T-helper 1 cell (primary cell): ENCODE data around the gene SCUBE1.
"Not testable (repeated sequence)": the region's sequence is repeated elsewhere in the genome, so short reads cannot be mapped to it uniquely, and the experiment has no call there.

Experiments used
- DNase-seq, 5 donors: peaks; one replicate each; pipeline ENCODE4 v3.0.0-alpha.2; 2012 to 2020

The SCUBE1 gene

DNA sequence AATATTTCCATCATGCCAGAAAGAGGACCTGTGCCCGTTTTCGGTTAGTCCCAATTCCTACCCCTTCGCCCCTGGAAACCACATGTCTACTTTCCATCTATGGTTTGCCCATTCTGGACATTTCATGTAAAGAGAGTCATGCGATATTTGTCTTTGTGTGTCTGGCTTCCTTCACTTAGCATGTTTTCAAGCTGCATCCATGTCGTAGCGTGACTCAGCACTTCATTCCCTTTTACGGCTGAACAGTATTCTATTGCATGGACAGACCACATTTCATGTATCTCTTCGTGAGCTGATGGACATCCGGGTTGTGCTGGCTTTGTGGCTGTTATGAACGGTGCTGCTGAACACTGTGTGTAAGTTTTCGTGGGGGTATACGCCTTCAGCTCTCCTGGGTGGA is 43.4 kb downstream of the SCUBE1 start:
- no peak for DNase-seq

DNA sequence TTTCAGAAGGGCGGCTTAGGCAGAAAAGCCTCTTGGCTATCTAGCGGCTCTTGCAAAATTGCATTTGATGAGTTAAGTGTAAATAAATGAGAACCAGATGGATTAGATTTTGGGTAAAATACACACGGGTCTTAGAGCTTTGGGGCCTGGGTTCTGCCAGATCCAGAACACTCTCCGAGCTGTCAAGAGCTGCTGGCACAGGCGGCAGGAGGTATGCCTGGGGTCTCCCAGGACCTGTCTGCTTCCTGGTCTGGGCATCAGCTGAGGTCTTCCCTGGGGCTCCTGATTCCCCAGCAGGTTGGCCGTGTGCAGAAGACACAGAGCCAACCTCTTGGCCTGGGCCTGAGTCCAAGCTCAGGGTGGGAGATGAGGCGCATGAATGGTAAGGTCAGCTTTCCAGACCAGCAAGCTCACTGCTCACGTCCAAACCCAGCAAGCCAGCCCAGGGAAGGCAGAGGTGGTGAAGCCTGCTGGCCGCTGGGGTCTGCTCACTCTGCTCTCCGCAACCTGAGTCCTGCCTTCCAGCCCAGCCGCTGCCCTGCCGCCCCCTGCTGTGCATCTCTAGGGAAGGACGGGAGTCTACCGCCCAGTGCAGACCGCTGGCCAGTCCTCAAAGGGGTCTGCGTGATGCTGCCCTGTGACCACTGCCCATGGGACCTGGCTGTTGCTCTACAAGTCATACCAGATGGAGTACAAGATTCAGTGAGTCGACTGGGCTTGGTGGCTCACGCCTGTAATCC is 44.9 kb downstream of the SCUBE1 start:
- DNase-seq = no peak

DNA sequence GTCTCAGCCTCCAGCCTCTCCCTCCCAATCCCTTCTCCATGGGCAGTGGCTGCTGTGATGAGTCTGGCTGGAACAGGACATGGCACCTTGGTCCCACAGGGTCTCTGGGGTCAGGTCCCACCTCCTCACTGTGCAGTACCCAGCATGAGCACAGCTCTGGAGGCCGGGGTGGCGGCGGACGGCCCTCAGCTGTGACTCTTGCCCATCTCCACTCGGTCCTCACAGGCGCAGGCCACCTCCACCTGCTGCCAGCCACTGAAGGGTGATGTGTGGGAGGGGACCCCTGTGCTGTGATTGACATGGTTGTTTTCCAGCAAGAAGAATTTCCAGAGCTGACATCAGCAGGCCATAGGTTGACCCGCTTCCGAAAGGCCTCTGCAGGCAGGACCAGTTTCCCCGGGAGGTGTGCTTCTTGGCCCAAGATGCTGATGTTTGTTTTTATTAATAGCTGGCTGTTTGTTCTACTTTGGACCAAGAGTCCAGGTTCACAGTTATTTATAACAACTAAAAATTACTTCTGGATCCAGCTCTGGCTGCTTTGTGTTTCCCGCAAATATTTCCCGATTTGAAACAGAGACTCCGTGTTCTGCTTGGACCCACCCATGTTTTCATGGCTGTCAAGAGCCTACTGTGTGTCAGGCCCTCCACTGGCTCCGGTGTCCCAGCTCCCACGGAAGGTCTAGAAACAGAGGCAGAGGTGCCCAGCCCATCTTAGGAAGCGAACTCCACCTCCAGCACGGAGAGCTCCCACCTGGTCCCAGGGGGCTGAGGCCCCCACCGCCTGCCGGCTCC is 45.7 kb downstream of the SCUBE1 start:
- DNase-seq = no peak

DNA sequence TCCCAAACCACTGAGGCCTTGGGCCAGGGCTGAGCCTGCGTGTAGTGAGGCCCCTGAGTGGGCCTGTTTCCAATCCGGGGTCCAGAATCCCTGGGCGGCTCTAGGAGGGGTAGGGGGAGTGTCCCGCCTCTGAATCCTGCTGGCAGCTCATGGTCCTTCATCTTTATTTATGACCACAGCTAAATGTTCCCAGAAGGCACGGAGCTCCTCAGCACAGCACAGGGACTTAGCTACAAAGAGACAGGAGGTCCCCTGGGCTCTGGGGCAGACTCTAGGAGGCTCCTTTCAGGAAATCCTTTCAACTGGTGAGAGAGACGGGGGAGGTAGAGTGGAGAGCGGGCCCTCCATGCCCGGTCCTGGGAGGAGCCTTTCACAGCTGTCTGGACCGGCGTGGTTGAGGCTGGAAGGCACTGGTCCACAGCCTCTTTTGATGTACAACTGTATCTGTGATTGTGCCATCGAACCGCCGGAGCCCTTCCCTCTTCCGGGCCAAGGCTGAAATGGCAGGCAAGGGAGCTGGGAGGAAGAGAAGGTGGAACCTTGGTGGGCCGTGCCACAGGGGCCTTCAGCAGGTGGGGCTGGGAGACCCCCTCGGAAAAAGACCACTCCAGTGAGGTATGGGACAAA is 46.8 kb downstream of the SCUBE1 start:
- DNase-seq = no peak

DNA sequence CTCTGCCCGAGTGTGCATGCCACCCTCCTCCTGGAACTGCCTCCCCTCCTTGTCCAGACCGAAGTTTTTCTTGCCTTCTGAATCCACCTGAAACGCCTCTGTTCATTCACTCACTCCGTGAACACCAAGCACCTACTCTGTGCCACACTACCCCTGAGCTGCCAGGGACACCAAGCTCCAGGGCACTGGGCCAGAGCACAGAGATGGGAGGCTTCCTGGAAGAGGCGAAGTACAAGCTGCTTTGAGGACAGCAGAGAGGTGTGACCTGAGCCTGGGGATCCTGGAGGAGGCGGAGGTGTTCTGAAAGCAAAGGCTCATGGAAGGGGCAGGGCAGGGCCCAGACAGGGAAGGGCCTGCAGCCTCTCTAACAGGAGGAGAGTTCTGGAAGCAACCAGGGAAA is 47.5 kb downstream of the SCUBE1 start:
- DNase-seq = no peak

DNA sequence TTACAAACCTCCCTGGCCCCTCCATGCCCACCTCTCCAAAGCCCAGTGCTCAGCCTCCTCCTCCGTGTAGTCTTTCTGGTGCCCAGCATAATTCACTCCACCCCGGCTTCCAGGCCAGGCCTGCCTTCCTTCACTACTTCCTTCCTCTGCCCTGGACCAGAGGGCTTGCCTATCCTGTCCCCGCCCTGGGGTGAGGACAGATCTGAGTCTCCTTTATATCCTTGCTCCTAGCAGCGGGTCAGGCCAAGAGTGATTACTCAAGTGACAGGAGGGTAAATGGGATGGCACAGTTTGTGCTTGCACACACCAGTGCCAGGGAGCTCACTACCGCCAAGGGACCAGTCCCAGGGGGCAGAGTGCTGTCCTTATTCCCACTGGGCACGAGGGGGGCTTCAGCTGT is 48.0 kb downstream of the SCUBE1 start:
- no peak for DNase-seq

DNA sequence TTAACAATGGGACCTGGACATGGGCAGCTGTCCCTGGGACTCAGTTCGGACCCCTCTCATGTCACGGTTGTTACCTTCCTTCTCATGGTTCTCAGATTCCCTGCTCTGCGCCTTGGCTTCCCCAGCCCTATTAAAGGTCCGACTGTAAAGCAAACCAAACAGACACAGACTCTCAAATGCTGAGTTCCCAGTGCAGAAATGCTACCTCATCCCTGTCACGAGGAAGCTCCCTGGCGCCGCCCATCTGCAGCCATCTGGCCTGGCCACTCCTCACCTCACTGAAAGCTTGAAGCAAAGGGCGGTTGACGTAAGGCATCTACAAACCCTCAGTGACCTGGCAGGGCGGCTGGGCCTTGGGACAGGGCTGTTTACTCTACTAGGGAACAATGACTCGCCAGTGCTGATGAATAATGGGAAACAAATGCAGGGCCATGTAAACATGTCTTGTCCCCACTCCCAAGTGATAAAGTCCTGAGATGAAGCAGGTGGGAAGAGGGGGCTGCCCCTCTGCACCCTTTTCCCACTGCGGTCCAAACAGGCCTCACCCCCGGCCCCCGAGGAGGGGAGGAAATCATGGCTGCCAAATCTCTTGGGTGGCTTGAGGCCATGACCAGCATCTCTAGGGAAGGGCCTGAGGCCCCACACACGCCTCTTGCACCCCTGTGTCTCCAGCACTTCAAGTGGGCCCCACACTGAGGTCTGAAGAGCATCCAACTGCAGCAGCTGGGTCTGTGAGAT is 49.3 kb downstream of the SCUBE1 start:
- no peak for DNase-seq

DNA sequence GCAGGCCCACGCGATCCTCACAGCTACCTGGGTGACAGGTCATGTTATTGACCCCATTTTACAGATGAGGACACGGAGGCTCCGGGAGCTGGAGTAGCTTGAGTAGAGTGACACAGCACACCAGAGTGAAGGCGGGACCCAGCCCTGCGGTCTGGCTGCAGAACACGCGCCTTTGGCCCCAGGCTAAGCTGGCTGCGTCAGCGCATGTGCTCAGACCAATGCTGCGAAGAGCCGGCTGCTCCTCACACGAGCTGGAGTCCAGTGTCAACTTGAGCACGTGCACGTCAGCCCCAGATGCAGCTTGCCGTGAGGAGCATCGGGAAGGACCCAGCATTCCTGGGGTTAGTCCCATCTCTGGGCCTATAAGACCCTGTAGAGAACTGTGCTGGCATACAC is 49.9 kb downstream of the SCUBE1 start:
- no peak for DNase-seq

DNA sequence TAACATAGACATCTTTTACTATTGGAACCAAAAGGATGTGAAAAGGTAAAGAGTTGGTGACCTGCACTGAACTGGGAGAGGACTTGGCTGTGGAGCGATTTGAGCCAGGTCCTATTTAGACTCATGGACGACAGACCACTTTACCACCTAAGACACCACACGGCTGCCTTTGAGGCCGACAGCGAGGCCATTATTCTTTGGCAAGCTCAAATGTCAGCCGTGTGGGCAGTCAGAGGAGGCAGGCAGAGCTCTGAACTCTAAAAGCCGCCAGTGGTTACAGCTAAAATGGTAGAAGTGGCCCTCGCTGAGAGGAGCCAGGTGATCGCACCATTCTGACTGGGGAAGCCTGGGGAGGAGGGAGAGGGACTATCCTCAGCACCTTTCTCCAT is 50.5 kb downstream of the SCUBE1 start:
- no peak for DNase-seq

DNA sequence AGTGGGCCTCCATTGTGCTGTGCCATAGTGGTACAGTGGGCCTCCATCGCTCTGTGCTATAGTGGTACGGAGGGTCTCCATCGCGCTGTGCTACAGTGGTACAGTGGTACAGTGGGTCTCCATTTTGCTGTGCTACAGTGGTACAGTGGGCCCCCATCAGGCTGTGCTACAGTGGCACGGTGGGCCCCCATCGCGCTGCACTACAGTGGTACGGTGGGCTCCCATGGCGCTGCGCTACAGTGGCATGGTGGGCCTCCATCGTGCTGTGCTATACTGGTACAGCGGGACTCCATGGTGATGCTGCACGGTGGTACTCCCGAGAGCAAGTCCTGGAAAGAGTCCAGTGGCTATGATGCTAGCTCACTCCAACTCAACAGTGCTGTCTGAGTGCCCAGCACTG is 51.8 kb downstream of the SCUBE1 start:
- no peak for DNase-seq

DNA sequence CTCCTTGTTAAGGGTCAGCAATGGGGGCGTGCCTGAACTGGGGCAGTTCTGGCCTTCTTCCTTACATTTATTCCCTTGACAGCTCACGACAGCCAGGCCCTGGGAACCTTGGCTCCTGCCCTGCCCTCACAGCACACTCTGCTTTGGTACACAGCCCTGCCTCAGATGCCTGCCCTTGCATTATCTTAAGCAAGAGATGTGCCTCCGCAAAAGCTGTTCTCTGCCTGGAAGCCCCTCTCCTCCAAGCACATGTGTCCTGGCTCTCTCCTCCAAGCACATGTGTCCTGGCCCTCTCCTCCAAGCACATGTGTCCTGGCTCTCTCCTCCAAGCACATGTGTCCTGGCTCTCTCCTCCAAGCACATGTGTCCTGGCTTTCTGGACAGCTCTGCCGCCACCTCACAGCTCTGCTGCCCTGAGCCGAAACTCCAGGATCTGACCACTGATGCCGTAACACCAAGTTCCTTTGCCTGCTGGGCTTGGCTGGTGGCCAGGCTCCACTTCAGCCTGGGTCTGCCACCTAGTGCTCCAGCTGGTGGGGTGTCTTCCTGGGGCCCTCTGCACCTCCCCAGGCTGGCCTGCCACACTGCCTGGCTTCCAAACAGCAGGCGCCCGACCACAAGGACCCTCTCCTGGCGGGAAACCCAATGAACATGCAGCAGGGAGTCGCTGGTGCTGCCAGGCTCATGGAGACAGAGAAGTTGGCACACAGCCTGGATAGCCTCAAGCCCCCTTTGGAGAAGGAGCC is 53.0 kb downstream of the SCUBE1 start:
- DNase-seq = no peak

DNA sequence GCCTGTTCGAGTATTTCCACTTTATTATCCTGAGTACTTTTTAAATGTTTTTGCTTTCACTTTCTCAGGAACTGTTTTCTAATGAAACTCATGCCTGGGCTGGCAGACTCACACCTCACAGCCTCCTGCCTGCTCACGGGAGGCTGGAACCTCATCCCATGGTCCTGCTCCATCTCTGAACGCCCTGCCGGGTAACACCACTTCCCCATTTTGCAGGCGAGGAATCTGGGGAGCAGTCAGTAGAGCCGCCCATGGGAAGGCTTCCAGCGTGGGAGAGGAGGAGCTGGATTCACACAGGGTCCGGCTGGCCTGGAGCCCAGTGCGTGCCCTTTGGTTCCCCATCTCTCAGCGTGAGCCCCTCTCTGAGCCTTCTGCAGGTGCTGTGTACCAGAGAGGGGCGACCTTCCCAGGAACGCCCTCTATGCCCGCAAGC is 53.6 kb downstream of the SCUBE1 start:
- DNase-seq = no peak

DNA sequence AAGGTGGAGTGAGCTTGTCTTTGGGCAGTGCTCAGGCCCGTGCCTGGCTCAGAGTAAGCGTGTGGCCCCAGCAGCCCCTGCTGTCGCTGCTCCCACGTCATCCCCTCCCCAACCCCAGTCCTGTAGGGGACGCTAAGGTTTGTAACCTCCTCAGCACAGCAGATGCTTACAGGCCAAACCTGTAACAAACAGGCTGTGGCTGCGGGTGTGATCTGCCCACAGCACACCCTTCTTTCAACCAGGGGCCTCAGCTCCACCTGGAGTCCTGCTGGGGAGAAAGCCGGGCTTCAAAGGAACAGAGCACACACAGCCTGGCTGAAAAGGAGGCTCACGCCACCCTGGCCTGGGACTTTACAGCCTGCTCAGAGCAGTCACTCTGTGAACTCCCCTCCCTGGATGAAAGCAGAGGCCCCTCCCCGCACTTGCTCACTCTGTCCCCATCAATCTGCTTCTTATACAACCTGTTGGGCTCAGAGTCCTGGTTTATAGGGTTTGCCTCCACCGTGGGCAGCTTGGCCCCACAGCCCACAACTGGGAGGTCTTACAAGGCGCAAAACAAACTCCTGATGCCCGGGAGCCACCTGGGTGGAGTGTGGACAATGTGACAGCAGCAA is 54.3 kb downstream of the SCUBE1 start:
- DNase-seq = no peak

DNA sequence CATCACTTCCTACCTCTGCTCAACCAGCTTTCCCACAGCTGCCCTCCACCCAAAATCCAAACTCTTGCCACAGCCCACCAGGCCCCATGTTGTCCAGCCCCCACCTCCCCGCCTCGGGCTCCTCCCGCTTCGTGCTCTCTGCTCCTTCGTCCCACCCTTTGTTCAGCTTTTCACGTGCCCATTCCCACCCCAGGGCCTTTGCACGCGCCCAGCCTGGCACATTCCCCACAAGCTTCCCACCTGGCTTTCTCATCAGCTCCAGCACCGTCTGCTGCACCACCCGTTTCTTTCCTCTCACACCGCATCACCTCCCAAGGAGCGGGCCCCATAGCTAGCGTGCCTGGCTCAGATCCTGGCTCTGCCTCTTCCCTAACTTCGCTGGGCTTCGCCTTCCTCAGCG is 54.8 kb downstream of the SCUBE1 start:
- no peak for DNase-seq

DNA sequence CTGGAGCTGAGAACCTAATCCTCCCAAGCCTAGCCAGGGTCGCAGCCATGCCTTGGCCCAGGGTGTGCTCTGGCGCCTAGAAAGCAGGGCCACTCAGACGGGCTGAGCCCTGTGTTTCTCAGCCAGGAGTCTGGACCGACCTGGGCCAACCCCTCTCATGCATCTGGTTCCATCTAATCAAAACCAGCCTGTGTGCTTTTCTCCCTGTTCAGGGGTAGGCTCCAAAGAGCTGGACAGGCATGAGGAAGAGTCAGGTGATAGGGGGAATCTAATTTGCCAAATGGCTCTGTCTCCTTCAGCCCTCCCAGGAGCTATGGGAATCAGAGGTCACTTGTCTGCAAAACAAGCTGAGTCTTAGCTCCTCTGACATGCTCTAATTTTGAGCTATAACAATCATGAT is 55.7 kb downstream of the SCUBE1 start:
- DNase-seq = no peak

DNA sequence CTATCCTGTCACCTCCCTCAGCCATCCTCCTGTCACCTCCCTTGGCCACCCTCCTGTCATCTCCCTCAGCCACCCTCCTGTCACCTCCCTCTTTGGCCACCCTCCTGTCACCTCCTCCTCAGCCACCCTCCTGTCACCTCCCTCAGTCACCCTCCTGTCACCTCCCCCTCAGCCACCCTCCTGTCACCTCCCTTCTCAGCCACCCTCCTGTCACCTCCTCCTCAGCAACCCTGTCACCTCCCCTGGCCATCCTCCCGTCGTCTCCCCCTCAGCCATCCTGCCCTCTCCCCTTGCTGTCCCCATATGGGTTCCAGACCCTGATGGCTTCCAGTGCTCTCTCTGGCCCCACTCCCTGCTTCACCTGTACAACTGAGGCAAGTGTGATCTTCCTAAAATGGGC is 61.8 kb downstream of the SCUBE1 start:
- no peak for DNase-seq

DNA sequence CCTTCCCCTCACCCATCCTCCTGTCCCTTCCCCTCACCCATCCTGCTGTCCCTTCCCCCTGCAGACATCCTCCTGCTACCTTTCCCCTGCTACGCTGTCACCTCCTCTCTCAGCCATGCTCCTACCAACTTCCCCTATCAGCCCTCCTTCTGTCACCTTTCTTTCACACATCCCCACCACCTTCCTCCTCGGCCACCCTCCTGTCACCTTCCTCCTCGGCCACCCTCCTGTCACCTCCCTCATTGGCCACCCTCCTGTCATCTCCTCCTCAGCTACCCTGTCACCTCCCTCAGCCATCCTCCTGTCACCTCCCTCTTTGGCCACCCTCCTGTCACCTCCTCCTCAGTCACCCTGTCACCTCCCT is 62.7 kb downstream of the SCUBE1 start:
- not testable (repeated sequence) for DNase-seq

DNA sequence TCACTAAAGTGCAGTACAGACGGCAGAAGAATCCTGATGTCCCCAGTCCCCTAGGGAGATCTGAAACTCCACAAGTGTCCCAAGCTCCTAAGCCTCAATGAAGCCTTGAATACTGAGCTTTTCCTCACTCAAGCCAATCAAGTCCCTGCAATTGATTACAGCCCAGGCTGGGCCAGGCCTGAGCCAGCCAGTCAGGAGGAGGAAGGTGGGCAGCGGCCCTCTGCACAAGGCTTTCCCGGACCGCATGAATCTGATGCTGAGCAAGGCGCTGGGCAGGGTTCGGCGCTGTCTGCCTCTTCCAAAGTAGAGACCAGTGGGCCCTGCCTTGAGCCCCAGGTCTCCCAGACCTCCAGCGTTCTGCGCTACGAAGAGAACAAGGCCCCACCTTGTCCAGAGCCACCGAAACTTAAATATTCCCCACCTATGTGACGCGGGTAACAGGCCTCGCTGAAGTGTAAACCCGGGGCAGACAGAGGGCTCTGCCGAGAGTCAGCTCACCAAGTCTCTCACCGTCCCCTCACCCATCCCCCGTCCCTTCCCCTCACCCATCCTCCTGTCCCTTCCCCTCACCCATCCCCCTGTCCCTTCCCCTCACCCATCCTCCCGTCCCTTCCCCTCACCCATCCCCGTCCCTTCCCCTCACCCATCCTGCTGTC is 63.2 kb downstream of the SCUBE1 start:
- DNase-seq = no peak

DNA sequence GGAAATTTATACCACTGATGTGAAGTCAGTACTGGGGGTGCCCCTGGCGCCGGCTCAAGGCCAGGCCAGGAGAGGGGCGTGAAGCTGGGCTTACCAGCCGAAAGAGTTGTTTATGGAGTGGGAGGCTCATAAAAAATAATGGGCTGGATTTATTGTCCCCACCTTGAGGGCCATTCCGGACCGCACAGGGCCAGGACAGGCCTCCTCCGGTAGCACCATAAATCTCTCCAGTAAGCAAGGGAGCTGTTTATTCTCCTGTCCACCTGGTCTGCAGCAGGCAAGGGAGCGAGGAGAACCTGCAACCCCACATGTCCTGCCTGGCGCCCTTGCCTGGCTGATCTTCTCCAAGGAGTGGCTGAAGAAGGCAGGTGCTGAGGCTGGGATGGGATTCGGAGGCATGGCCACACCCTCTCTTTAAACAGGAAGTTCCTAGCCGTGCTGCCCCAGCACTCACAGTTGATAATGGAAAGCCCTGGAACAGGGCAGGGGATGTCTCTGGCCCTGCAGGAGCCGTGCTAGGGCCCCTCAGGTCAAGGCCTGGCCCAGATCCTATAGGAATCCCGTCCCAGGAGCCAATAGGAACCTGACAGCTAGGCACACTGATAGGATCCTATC is 65.1 kb downstream of the SCUBE1 start:
- DNase-seq = no peak

DNA sequence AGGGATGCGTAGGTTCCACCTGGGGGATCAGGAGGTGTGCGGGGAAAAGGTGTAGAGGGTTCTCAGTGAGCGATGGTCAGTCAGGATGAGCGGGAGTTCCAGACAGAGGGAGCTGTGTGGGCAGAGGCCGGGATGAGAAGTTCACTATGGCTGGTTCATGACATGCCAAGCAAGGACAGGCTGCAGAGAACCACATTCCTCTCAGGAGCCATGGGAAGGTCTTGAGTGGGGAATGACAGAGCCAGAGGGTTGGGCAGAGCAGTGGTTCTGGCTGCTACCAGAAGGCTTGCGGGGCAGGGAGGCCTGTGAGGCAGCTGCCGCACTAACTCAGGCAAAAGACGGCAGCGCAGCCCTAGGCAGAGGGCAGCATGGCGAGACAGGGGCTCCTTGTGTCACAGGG is 66.1 kb downstream of the SCUBE1 start:
- DNase-seq = no peak

DNA sequence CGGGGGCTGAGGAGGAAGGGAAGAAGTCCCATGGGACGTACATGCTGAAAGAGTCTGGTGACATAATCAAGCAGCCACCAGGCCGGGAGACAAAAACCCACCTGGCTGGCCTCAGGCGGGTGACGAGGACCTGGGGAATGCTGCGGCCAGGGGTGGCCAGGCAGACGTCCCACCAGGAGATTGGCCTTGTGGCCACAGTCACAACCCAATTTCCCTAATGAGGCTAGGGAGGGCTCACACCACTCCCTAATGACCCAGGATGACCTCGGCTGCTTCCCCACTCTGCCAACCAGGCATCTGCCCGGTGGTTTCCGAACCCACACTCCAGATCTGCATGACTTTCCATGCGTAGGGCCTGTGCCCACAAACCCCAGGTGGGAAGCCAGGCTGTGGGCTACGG is 66.9 kb downstream of the SCUBE1 start:
- no peak for DNase-seq
